GM18511 (cell line): ENCODE data around the gene FCMR.
"Not testable (repeated sequence)": the region's sequence is repeated elsewhere in the genome, so short reads cannot be mapped to it uniquely, and the experiment has no call there.

Experiments used
- ATAC-seq: cut with Tn5 transposase; IDR thresholded peaks from one replicate; pipeline ENCODE4 v1.9.1; 2021; ENCODE audit warnings: mild to moderate bottlenecking, moderate library complexity; ENCODE audit not compliant: unreplicated experiment

The FCMR gene

DNA sequence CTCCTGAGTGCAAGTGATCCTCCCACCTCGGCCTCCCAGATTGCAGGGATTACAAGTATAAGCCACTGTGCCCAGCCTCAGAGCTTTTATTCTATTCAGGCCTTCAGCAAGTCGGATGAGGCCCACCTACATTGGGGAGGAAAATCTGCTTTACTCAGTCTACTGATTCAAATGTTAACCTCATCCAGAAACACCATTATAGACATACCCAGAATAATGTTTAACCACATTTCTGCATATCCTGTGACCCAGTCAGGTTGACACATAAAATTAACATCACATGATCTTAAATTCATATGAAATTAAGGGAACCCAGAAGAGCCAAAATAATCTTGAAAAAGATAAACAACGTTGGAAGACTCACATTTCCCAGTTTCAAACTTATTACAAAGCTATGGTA is 41.4 kb downstream of the FCMR start:
- no peak for ATAC-seq

- ATAC-seq: no peak
Measured at GRCh38 chr1:206878456-206878855, 43.3 kb downstream of the FCMR start.

DNA sequence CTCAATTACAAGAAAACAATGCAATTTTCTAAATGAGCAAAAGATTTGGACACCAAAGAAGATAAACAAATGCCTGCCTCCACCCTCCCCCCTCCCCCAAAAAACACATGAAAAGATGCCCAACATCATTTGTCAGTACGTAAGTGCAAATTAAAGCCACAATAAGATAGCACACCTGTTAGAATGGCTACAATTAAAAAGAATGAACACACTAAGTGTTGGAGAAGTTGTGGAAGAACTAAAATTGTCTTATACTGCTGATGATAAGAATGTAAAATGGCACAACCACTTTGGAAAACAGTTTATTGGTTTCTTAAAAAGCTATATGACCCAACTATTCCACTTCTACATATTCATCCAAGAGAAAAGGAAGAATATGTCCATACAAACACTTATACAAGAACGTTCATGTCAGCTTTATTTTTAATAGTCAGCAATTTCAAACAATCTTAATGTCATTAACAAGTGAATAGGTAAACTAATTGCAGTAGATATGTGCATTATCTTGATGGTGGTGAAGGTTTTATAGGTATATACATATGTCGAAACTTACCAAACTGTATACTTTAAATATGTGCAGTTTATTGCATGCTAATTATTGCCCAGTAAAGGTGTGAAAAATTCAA is 45.9 kb downstream of the FCMR start:
- no peak for ATAC-seq

DNA sequence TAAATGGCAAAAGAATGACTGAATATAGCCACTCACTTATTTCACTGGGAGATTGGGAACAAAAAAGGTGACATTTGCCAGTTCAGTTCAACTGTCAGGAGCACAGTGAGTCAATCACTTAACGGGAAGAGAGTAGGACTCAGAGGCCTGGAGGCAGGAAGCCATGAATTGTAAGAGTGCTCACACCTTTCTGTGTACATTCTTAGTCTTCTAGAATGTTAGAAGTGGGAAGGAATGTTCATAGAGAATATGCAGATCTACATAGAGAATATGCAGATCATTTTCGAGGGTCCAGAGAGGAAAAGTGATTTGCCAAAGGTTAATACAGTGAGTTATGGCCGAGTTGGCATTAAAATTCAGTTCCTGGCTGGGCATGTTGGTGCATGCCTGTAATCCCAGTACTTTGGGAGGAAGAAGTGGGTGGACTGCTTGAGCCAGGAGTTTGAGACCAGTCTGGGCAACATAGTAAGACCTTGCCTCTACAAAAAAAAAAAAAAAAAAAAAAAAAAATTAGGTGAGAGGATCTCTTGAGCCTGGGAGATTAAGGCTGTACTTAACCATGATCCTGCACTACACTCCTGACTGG is 48.0 kb downstream of the FCMR start:
- no peak for ATAC-seq

DNA sequence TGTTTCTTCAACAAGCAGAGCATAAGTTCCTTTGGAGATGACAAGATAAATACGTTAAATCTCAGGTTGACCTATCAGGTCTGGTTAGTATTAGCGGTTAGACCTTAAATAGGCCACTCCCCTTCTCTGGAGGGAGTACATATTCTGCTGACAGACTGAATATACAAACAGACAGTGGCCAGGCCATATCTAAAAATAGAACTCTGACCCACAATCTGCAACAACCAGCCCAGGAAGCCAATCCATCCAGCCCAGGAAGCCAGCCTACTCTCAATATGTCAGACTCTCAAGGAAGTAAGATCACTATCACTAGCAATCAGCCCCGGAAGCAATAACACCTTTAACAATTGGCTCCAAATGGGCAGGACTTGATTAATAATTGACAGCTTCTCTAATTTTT is 49.6 kb downstream of the FCMR start:
- ATAC-seq: no peak

- ATAC-seq: no peak
Measured at GRCh38 chr1:206868264-206868663, 53.5 kb downstream of the FCMR start.

GRCh38 chr1:206867716-206868115 is 54.0 kb downstream of the FCMR start:
- ATAC-seq: no peak

DNA sequence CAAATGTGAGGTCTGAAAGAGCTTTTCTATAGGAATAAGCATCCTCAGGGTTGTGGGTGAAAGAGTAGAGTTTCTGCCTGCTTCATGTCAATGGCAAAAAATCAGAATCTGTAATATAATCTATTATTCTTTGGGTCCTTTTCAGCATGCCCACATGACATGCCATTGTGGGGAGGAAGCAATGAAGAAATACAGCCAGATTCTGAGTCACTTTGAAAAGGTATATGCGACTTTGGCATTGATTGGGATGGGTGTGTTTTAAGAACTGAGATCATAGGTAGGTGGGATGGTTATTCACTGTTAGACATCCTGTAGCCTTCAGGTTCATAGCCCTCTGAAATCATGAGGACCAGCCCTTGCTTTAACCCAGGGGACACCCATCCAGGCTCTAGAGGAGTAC is 54.5 kb downstream of the FCMR start:
- ATAC-seq: no peak

GRCh38 chr1:206866062-206866461 is 55.7 kb downstream of the FCMR start:
- no peak for ATAC-seq

DNA sequence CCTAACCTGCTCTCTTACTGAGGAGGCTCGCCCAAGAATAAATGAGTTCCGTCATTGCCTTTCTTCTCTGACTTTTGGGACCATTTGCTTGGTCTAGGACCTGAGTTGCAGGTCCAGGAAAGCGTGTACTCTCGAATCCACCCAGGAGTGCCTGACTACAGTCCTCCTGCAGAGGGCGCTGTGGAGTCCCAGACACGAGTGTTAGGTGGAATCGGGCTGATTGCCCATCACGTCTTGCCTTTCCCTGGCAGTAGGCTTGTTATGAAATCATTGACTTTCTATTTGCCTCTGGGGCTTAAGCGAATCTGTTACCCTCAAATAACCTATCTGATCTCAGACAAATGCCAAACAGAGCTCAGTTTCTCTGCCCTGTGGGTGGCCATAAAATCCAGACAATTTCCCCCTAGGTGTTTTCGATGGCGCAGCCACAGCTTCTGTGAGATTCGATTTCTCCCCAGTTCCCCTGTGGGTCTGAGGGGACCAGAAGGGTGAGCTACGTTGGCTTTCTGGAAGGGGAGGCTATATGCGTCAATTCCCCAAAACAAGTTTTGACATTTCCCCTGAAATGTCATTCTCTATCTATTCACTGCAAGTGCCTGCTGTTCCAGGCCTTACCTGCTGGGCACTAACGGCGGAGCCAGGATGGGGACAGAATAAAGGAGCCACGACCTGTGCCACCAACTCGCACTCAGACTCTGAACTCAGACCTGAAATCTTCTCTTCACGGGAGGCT is 56.6 kb downstream of the FCMR start, which contains the start of gene IL20:
Gene IL20, plus strand, starts transcription at position 685 of the 733 bp plus-strand sequence. CDS start 230 bp downstream, outside the sequence.
- no peak for ATAC-seq

- ATAC-seq: no peak
Measured at GRCh38 chr1:206863266-206863665, 58.5 kb downstream of the FCMR start.

DNA sequence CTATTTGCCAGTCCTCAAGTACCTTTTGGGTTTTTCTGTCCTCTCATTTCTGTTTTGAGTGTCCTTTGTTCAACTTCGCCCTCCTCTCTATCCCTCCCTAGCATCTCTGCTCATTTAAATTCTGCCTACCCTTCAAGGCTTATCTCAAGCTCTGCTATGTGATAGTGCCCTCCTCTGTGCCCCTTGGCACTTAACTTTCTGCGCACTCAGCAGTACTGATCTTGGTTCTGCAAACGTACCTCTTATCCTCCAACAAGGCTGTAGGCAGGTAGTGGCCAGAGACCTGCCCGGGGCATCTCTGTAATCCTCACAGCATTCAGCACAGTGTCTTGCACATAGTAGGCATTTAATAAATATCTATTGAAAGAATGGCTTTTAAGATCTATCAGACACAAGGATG is 61.6 kb downstream of the FCMR start:
- ATAC-seq: no peak

DNA sequence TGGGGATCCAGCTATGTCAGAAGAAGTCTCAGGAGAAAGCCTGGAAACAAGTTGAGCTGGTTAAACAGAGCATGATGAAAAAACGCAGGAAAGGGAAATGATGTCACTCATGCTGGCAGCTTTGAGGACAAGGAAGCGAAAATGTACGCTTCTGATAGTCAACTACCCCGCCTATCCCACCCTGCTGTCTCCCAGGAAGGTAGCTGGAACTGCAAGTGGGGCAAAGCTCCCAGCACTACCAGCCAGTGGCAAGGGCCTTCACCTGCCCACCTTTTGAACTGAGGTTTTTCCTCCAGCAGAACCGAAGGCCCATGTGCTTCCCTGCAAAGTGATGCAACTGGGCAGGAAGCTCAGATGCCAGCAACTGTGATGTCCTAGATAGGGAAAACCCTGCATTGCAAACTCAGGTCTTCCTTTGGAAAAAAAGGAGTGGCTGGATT is 62.6 kb downstream of the FCMR start:
- ATAC-seq: no peak

DNA sequence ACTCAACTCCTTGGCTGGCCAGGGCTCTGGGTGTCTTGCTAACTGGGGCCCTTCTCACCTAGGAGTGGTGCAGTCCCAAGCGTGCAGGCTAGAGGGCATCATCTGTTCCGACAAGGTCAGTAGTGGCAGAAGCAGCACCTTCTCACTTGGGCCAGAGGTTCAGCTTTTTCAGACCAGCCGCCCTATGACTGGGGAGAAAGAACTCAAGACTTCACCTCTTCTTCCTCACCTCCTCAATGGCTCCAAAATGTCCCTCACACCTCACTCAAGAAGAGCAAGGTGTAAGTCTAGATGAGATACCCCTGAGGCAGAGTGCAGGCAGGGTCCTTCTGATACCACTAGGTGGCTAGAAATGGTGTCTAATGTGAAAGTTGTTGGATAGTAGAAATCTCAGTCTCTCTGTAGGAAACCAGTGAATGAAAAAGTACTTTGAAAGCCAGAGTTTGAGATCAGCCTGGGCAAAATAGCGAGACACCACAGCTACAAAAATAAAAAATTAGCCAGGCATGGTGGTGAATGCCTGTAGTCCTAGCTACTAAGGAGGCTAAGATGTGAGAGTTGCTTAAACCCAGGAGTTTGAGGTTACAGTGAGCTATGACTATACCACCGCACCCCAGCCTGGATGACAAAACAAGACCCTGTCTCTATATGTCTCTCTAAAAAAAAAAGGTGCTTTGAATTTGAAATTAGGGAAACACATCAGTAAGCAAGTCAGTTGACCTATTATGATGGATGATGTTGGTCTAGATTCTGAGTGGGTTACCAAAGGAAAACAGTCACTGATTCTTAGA is 64.9 kb downstream of the FCMR start:
- ATAC-seq: no peak

- no peak for ATAC-seq
Measured at GRCh38 chr1:206855859-206856258, 65.9 kb downstream of the FCMR start.

- no peak for ATAC-seq
Measured at GRCh38 chr1:206854401-206855129, 67.2 kb downstream of the FCMR start.

DNA sequence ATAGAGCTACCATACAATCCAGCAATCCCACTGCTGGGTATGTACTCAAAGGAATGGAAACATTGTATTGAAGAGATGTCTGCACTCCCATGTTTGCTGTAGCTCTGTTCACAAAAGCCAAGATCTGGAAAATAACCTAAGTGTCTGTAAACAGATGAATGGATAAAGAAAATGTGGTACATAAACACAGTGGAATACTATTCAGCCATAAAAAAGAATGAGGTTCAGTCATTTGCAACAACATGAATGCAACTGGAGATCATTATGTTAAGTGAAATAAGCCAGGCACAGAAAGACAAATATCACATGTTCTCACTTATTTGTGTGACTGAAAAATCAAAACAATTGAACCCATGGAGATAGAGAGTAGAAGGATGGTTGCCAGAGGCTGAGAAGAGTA is 68.0 kb downstream of the FCMR start:
- not testable (repeated sequence) for ATAC-seq
